Measurements from ENCODE around the gene FAM153A. TPM values are rescaled to one million over a fixed set of nuclear protein-coding genes. Genes with fewer than 3 reads are reported as not detected.
"Not testable (repeated sequence)": the region's sequence is repeated elsewhere in the genome, so short reads cannot be mapped to it uniquely, and the experiment has no call there.

Gene FAM153A
- total and polyA plus RNA-seq, 7 experiments from 2014 or later, result 1.2 to 166 (median 30.3) TPM

DNA sequence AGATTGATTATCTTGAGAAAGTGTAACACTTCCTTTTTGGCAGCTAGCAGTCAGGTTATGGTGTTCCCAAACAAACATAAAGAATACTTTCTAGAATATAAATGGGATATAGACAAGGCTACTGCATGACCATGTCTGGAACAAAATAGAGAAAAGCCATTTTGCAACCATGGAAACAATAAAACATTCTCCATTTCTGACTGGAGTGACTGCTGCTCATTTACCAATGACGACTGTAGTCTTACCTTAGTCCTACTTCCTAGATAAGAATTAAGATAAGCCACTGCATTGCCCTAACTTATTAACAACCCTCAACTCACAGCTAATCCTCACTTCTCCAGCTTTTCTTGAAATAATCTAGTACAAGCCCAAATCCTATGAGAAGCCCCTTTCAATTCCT, 100.8 kb downstream of the FAM153A start:
- H3K36me3 ChIP-seq (ENCODE audit: control insufficient read depth in 2 of 3, insufficient read depth in 3 of 3, low read length in 3 of 3); H3K9me3 ChIP-seq (ENCODE audit: control insufficient read depth in 2 of 3, low read length in 3 of 3); H3K4me3 Mint-ChIP-seq; H3K4me1 ChIP-seq (ENCODE audit: control insufficient read depth in 2 of 2, insufficient read depth in 2 of 2, low read length in 2 of 2); CTCF ChIA-PET; H3K27ac Mint-ChIP-seq; H3K4me3 ChIP-seq (ENCODE audit: low read length); H3K27me3 ChIP-seq (ENCODE audit: control insufficient read depth in 2 of 2, insufficient read depth in 2 of 2, low read length in 2 of 2); H3K9me3 Mint-ChIP-seq; DNase-seq; H3K36me3 Mint-ChIP-seq; POLR2A ChIA-PET; H3K4me1 Mint-ChIP-seq; ATAC-seq; H3K27me3 Mint-ChIP-seq; intact Hi-C loops (cut with micrococcal nuclease); H3K27ac ChIP-seq (ENCODE audit: low read depth, low read length): not testable (repeated sequence)

Other genes starting within 250 kb of the FAM153A start
- 100 to 1,000 TPM; 102 to 275 (median 175) TPM for gene FAM193B, start 228.3 kb downstream of the FAM153A start, total RNA-seq
- 1 to 10 TPM; 4.1 TPM for gene FAM193B, start 228.3 kb downstream of the FAM153A start, polyA plus RNA-seq
- gene TMED9, start 190.7 kb downstream of the FAM153A start, total RNA-seq, result 100 to 1,000 TPM in 1 of 5 experiments, 10 to 100 TPM in 4; 50.5 to 144 (median 67.5) TPM
- 100 to 1,000 TPM in 1 of 2 donors, 10 to 100 TPM in 1; 99.7 to 103 TPM for gene TMED9, start 190.7 kb downstream of the FAM153A start, polyA plus RNA-seq
- gene B4GALT7, start 182.8 kb downstream of the FAM153A start, total RNA-seq, result 10 to 100 TPM; 25.4 to 42.2 (median 32.1) TPM
- gene B4GALT7, start 182.8 kb downstream of the FAM153A start, polyA plus RNA-seq, result 10 to 100 TPM; 18.8 to 24.9 TPM
- not detected for gene PROP1, start 213.3 kb upstream of the FAM153A start, total RNA-seq
- gene PROP1, start 213.3 kb upstream of the FAM153A start, polyA plus RNA-seq, result not detected

Data from naive thymus-derived CD4-positive, alpha-beta T cell (primary cell).